Upper lobe of right lung (tissue), 1 donor: ENCODE data around the gene CLEC16A. TPM values are rescaled to one million over a fixed set of nuclear protein-coding genes. Genes with fewer than 3 reads are reported as not detected.

Experiments used
- ATAC-seq: fragments of 200-7000 bp; cut with Tn5 transposase; one replicate; pipeline ENCODE4 v1.9.1; 2020; ENCODE audit warnings: mild to moderate bottlenecking, moderate library complexity
- DNase-seq: peaks from one replicate; pipeline ENCODE4 v3.0.0-alpha.2; 2020
- H3K27ac ChIP-seq: fragments of 200-600 bp; one replicate; pipeline ENCODE4 v1.8.0; 2022
- H3K27me3 ChIP-seq: fragments of 200-600 bp; one replicate; pipeline ENCODE4 v1.8.0; 2022; ENCODE audit warnings: mild to moderate bottlenecking
- H3K36me3 ChIP-seq: fragments of 200-600 bp; one replicate; pipeline ENCODE4 v1.8.0; 2022
- H3K4me1 ChIP-seq: fragments of 200-600 bp; one replicate; pipeline ENCODE4 v1.8.0; 2022
- H3K4me3 ChIP-seq: fragments of 200-600 bp; one replicate; pipeline ENCODE4 v1.8.0; 2022; ENCODE audit warnings: mild to moderate bottlenecking
- H3K9me3 ChIP-seq: fragments of 200-600 bp; one replicate; pipeline ENCODE4 v1.8.0; 2022
- CTCF ChIP-seq: fragments of 200-600 bp; IDR thresholded peaks from one replicate; pipeline ENCODE4 v1.8.0; 2022; ENCODE audit warnings: antibody characterized with exemption
- intact Hi-C: fragments of 100-400 bp; cut with DNase I; formaldehyde crosslinking; loops from one replicate; pipeline ENCODE4 v1.11.0; 2022
- total RNA-seq: library from RNA; stranded (reverse); fragmentation: NEBNext Ultra II Directional; extraction: Animal tissue kit (Norgen Biotek cat#: 25700); gene quantifications from one replicate; pipeline ENCODE4 v1.2.1, GENCODE V29; 2021
- donor health status: DM: no; HTN: yes; CAD: no; lungs with severe emphysema.

CLEC16A gene
- total RNA-seq, 1 donor from 2014 or later: 36.9 TPM

GRCh38 chr16:11164482-11165270 lies 220.3 kb downstream of the CLEC16A start:
- Histone ChIP-seq H3K4me3 (no peak overlapping the region), H3K27ac (no peak overlapping the region), H3K27me3 (no peaks in the 10 kb centered on the region), H3K36me3 (no peaks in the 10 kb centered on the region), H3K9me3 (no peaks in the 10 kb centered on the region), H3K4me1 (no peaks in the 10 kb centered on the region)
- intact Hi-C loops: no loop called here
- ATAC-seq: no peak
- TF ChIP-seq CTCF: no peak
- no peak for DNase-seq

- Histone ChIP-seq H3K36me3 (no peaks in the 10 kb centered on the region), H3K27ac (no peak overlapping the region), H3K4me3 (no peak overlapping the region), H3K27me3 (no peaks in the 10 kb centered on the region), H3K4me1 (no peaks in the 10 kb centered on the region), H3K9me3 (no peaks in the 10 kb centered on the region)
- DNase-seq (no peak), ATAC-seq (no peak)
- no peak for TF ChIP-seq CTCF
- intact Hi-C loops: no loop called here
These were observed 221.0 kb downstream of the CLEC16A start for GRCh38 chr16:11165349-11165748.

- ATAC-seq: no peak
- Histone ChIP-seq H3K9me3 (no peaks in the 10 kb centered on the region), H3K4me3 (no peak overlapping the region), H3K4me1 (no peaks in the 10 kb centered on the region), H3K27ac (no peak overlapping the region), H3K27me3 (no peaks in the 10 kb centered on the region), H3K36me3 (no peaks in the 10 kb centered on the region)
- no peak for DNase-seq
- no peak for TF ChIP-seq CTCF
- intact Hi-C loops: no loop called here
These were observed 221.7 kb downstream of the CLEC16A start for GRCh38 chr16:11165894-11166665.

GRCh38 chr16:11167581-11167980 lies 223.2 kb downstream of the CLEC16A start:
- DNase-seq (no peak), ATAC-seq (no peak)
- H3K27ac ChIP-seq: no peak overlapping the region
- no peak overlapping the region for H3K4me3 ChIP-seq
- no peaks in the 10 kb centered on the region for H3K4me1 ChIP-seq
- TF ChIP-seq CTCF: no peak
- no peaks in the 10 kb centered on the region for H3K9me3 ChIP-seq
- no peaks in the 10 kb centered on the region for H3K27me3 ChIP-seq
- intact Hi-C loops: no loop called here
- H3K36me3 ChIP-seq: no peaks in the 10 kb centered on the region

- Histone ChIP-seq H3K27me3 (no peaks in the 10 kb centered on the region), H3K36me3 (peaks cover 4% of the 10 kb centered on the region), H3K4me3 (no peak overlapping the region), H3K4me1 (no peaks in the 10 kb centered on the region), H3K9me3 (no peaks in the 10 kb centered on the region), H3K27ac (no peak overlapping the region)
- ATAC-seq (no peak), DNase-seq (no peak)
- TF ChIP-seq CTCF: no peak
- intact Hi-C loops: no loop called here
These were observed 224.2 kb downstream of the CLEC16A start for GRCh38 chr16:11168386-11169051.
